Osteoblast (primary cell): ENCODE data around the gene MST1. TPM values are rescaled to one million over a fixed set of nuclear protein-coding genes. Genes with fewer than 3 reads are reported as not detected.
A peak's percentile ranks its signal among the peaks of the same experiment; 100 is the strongest.

Experiments used
- DNase-seq: peaks from one replicate; pipeline ENCODE4 v3.0.0; 2011; ENCODE audit warnings: low spot score, mixed read lengths; ENCODE audit not compliant: insufficient read length; ENCODE audit errors: missing footprints
- H2AFZ ChIP-seq: 2 replicates; pipeline ENCODE4 v1.6.0; 2011; ENCODE audit warnings: mild to moderate bottlenecking, low read length
- H3K27ac ChIP-seq: 2 replicates; pipeline ENCODE4 v1.5.1; 2011; ENCODE audit warnings: mild to moderate bottlenecking, low read depth, low read length, moderate library complexity
- H3K27me3 ChIP-seq: 2 replicates; pipeline ENCODE4 v1.6.0; 2012; ENCODE audit warnings: mild to moderate bottlenecking, control low read depth, inconsistent platforms, low read length, moderate library complexity; ENCODE audit not compliant: insufficient read depth
- H3K36me3 ChIP-seq: 2 replicates; pipeline ENCODE4 v1.5.1; 2011; ENCODE audit warnings: mild to moderate bottlenecking, low read length, control low read depth, moderate library complexity; ENCODE audit not compliant: insufficient read depth
- H3K4me1 ChIP-seq: 2 replicates; pipeline ENCODE4 v1.5.1; 2011; ENCODE audit warnings: mild to moderate bottlenecking, low read length, control low read depth, moderate library complexity; ENCODE audit not compliant: insufficient read depth
- H3K4me2 ChIP-seq: 2 replicates; pipeline ENCODE4 v1.6.0; 2011; ENCODE audit warnings: mild to moderate bottlenecking, low read length; ENCODE audit not compliant: insufficient read depth
- H3K4me3 ChIP-seq: fragments of 200-600 bp; sonication (generic); 3 replicates; pipeline ENCODE4 v1.5.1; 2012; ENCODE audit warnings: mild to moderate bottlenecking, low read length, inconsistent platforms; ENCODE audit not compliant: insufficient read depth
- H3K79me2 ChIP-seq: 2 replicates; pipeline ENCODE4 v1.6.0; 2012; ENCODE audit warnings: mild to moderate bottlenecking, low read length, control low read depth, inconsistent platforms; ENCODE audit not compliant: insufficient read depth
- H3K9me3 ChIP-seq: 2 replicates; pipeline ENCODE4 v1.5.1; 2011; ENCODE audit warnings: low read depth, low read length, control low read depth
- H4K20me1 ChIP-seq: 2 replicates; pipeline ENCODE4 v1.6.0; 2012; ENCODE audit warnings: mild to moderate bottlenecking, low read length, control low read depth; ENCODE audit not compliant: insufficient read depth
- CTCF ChIP-seq: IDR thresholded peaks from 2 replicates; pipeline ENCODE4 v1.5.1; 2011; ENCODE audit warnings: mild to moderate bottlenecking, low read depth, low read length, moderate library complexity; ENCODE audit errors: extremely low read depth
- total RNA-seq: library from RNA; depleted of rRNA; stranded (reverse); fragments of >200 nt; gene quantifications from 2 replicates; pipeline ENCODE4 v1.2.3, GENCODE V29; 2012

Gene MST1
- total RNA-seq, 1 donor, result 6.9 TPM

DNA sequence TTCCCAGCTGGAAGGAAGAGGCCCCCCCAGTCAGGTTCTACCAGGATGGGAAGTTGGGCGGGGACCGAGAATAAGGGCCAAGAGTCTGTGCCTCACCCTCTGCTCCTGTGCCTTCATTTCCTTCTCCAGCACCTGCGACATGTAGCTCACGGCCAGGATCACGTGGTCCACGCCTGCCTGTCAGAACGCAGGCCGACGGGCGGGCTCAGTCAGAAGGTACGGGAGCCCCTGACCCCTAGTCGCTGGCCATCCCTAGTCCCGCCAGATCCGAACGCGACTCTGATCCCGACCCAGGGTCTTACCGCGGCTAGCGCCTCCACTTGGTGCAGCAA, 34.0 kb upstream of the MST1 start:
- peak overlapping the region; percentile 98 for H3K4me2 ChIP-seq
- peak overlapping the region; percentile 91 for H3K4me3 ChIP-seq
- no peaks in the 10 kb centered on the region for H3K27me3 ChIP-seq
- peak overlapping the region; percentile 96 for H3K27ac ChIP-seq
- peaks cover 20% of the 10 kb centered on the region for H4K20me1 ChIP-seq
- H3K9me3 ChIP-seq, result no peaks in the 10 kb centered on the region
- H3K4me1 ChIP-seq, result peaks cover 22% of the 10 kb centered on the region
- peak overlapping the region; percentile 74 for H2AFZ ChIP-seq
- TF ChIP-seq CTCF, result no peak
- peaks cover 48% of the 10 kb centered on the region for H3K36me3 ChIP-seq
- H3K79me2 ChIP-seq, result peaks cover 20% of the 10 kb centered on the region
- peak; percentile 91 for DNase-seq

- H3K4me3 ChIP-seq, result peak overlapping the region; percentile 91
- H3K4me2 ChIP-seq, result peak overlapping the region; percentile 98
- peaks cover 22% of the 10 kb centered on the region for H4K20me1 ChIP-seq
- H2AFZ ChIP-seq, result no peak overlapping the region
- H3K27me3 ChIP-seq, result no peaks in the 10 kb centered on the region
- H3K9me3 ChIP-seq, result no peaks in the 10 kb centered on the region
- peak overlapping the region; percentile 96 for H3K27ac ChIP-seq
- H3K79me2 ChIP-seq, result peaks cover 20% of the 10 kb centered on the region
- TF ChIP-seq CTCF, result no peak
- peaks cover 44% of the 10 kb centered on the region for H3K36me3 ChIP-seq
- DNase-seq, result no peak
- peaks cover 22% of the 10 kb centered on the region for H3K4me1 ChIP-seq
Measured at GRCh38 chr3:49722896-49723295, 33.6 kb upstream of the MST1 start.

DNA sequence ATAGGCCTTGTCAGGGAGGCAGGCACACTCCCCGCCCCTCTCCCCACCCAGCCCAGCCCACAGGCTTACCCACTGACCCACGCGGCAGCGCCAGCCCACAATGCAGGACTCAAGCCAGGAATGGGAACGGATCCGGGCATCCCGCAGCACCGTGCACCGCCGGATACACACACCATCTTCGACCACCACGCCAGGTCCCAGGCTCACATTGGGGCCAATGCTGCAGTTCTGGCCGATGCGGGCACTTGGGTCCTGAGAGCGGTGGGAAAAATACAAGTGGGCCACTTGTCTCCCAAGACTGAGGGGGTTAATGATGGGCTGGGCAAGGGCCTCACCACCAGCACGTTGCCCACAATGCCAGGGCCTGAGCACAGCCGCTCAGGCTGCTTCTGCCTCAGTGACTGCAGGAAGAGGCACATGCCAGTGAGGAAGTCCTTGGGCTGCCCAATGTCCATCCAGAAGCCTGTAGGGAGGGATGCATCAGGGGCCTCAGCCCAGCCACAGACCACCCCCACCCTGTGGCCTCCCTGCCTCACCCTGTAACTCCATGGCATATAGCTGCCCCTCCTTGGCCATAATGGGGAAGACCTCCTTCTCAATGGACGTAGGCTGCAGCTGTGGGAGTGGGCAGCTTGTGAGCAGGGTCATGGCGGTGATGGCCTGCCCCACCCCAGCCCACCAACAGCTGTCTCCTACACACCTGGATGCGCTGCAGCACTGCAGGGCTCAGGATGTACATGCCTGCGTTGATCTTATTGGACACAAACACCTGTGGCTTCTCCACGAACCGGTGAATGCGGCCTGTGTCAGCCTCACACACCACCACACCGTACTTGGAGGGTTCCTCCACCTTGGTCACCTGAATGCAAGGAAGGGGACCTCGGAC, 32.9 kb upstream of the MST1 start:
- H3K4me3 ChIP-seq, result peak overlapping the region; percentile 91
- no peaks in the 10 kb centered on the region for H3K9me3 ChIP-seq
- H3K4me1 ChIP-seq, result peaks cover 22% of the 10 kb centered on the region
- peaks cover 20% of the 10 kb centered on the region for H3K79me2 ChIP-seq
- TF ChIP-seq CTCF, result no peak
- peak overlapping the region; percentile 98 for H3K4me2 ChIP-seq
- DNase-seq, result peak; percentile 59
- peaks cover 22% of the 10 kb centered on the region for H4K20me1 ChIP-seq
- peak overlapping the region; percentile 96 for H3K27ac ChIP-seq
- H3K27me3 ChIP-seq, result no peaks in the 10 kb centered on the region
- peaks cover 38% of the 10 kb centered on the region for H3K36me3 ChIP-seq
- no peak overlapping the region for H2AFZ ChIP-seq

GRCh38 chr3:49721596-49721895, 32.3 kb upstream of the MST1 start:
- Histone ChIP-seq H3K36me3 (peaks cover 33% of the 10 kb centered on the region), H3K4me2 (no peak overlapping the region), H4K20me1 (peaks cover 22% of the 10 kb centered on the region), H2AFZ (no peak overlapping the region), H3K4me3 (no peak overlapping the region), H3K79me2 (peaks cover 20% of the 10 kb centered on the region), H3K27ac (no peak overlapping the region), H3K4me1 (peaks cover 22% of the 10 kb centered on the region), H3K9me3 (no peaks in the 10 kb centered on the region), H3K27me3 (no peaks in the 10 kb centered on the region)
- no peak for DNase-seq
- TF ChIP-seq CTCF, result no peak
